GM12878 (cell line): ENCODE data around the gene MYO16.

ENCODE experiments used
- CHD4 ChIP-seq: fragments of 200-600 bp; sonication (generic); IDR thresholded peaks from 2 replicates; pipeline ENCODE4 v1.6.1; 2016; ENCODE audit warnings: mild to moderate bottlenecking
- CTCF ChIP-seq, 3 experiments: IDR thresholded peaks in 2 of 3; conservative IDR thresholded peaks in 1 of 3; 2 replicates each; pipeline ENCODE4 v1.5.1; 2011; ENCODE audit warnings: low read depth in 3 of 3, low read length in 3 of 3, mild to moderate bottlenecking in 3 of 3, control low read depth in 2 of 3, moderate library complexity in 2 of 3, inconsistent platforms in 1 of 3, mixed read lengths in 1 of 3; ENCODE audit not compliant: control insufficient read depth in 2 of 3, insufficient read depth in 1 of 3; ENCODE audit errors: extremely low read depth in 1 of 3
- JUNB ChIP-seq: IDR thresholded peaks from 2 replicates; pipeline ENCODE4 v1.6.1; 2016; ENCODE audit warnings: antibody characterized with exemption, mild to moderate bottlenecking
- MAX ChIP-seq: IDR thresholded peaks from 2 replicates; pipeline ENCODE4 v1.6.1; 2012; ENCODE audit warnings: low read depth, low read length, improper control_type of control experiment
- MYC ChIP-seq: IDR thresholded peaks from 2 replicates; pipeline ENCODE4 v1.6.1; 2011; ENCODE audit warnings: mild to moderate bottlenecking, low read length, moderate library complexity, inconsistent platforms; ENCODE audit not compliant: insufficient read depth, insufficient replicate concordance, insufficient read length, severe bottlenecking
- NBN ChIP-seq: fragments of 450-650 bp; IDR thresholded peaks from 2 replicates; pipeline ENCODE4 v1.6.1; 2016
- POLR2A ChIP-seq: IDR thresholded peaks from 2 replicates; pipeline ENCODE4 v1.6.1; 2011; ENCODE audit warnings: low read depth, mild to moderate bottlenecking, low read length
- RELA ChIP-seq: fragments of 450-650 bp; IDR thresholded peaks from 2 replicates; pipeline ENCODE4 v1.8.0; 2014; ENCODE audit warnings: borderline replicate concordance; ENCODE audit not compliant: partially characterized antibody
- TAF1 ChIP-seq: IDR thresholded peaks from 2 replicates; pipeline ENCODE4 v1.6.1; 2011; ENCODE audit warnings: mild to moderate bottlenecking, low read depth, low read length, borderline replicate concordance
- TF ChIP-seq, protein P1 (sequence below): IDR thresholded peaks from 2 replicates; pipeline ENCODE4 v1.6.1; 2011; ENCODE audit warnings: mild to moderate bottlenecking, low read depth, low read length, moderate library complexity; ENCODE audit not compliant: insufficient replicate concordance

DNA sequence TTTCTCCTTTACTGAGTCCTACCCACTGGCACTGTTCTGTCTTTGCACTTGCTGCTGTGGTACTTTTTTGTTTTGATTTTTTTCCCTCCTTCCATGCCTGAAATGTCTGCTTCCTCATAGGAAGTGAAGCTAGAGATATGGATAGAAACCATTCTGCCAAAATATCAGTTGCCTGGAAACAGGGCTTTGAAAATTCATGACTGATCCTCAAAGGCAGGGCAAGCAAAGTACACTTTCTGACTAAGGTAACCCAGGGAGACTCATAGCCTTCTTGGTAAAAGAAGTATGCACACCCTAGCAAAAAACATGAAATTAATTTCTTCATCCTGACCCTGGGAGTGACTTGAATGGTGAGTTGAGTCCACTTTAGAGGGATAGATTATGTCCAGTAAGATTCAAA, 329.8 kb downstream of the MYO16 start:
- TF ChIP-seq CTCF (IDR thresholded peaks at IDR 0.05 in 2 of 3, conservative IDR thresholded peaks at IDR 0.05 in 1 of 3; ENCODE audit: control insufficient read depth in 2 of 3, extremely low read depth in 1 of 3, insufficient read depth in 1 of 3, low read depth in 3 of 3, low read length in 3 of 3) = no peak
- no peak for TF ChIP-seq POLR2A
- TF ChIP-seq NBN = no peak
- TF ChIP-seq, protein P1, sequence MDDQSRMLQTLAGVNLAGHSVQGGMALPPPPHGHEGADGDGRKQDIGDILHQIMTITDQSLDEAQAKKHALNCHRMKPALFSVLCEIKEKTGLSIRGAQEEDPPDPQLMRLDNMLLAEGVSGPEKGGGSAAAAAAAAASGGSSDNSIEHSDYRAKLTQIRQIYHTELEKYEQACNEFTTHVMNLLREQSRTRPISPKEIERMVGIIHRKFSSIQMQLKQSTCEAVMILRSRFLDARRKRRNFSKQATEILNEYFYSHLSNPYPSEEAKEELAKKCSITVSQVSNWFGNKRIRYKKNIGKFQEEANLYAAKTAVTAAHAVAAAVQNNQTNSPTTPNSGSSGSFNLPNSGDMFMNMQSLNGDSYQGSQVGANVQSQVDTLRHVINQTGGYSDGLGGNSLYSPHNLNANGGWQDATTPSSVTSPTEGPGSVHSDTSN = no peak
- TF ChIP-seq CHD4 = no peak
- TF ChIP-seq RELA = no peak
- TF ChIP-seq TAF1 = no peak
- no peak for TF ChIP-seq MYC
- TF ChIP-seq JUNB = no peak
- no peak for TF ChIP-seq MAX
